Nephron (organoid): ENCODE results near the gene NLN.

ENCODE experiments used
- H3K27ac Mint-ChIP-seq, 3 experiments: 2 replicates each; pipeline ENCODE4 v1.8.0; 2020; ENCODE audit warnings: mixed read lengths in 3 of 3, mild to moderate bottlenecking in 2 of 3, moderate library complexity in 1 of 3
- H3K27me3 Mint-ChIP-seq: 2 replicates; pipeline ENCODE4 v1.8.0; 2021; ENCODE audit warnings: low read depth, mild to moderate bottlenecking, moderate library complexity, mixed read lengths
- H3K36me3 Mint-ChIP-seq: 2 replicates; pipeline ENCODE4 v1.8.0; 2020; ENCODE audit warnings: low read depth, mixed read lengths
- H3K4me1 Mint-ChIP-seq: 2 replicates; pipeline ENCODE4 v1.8.0; 2020; ENCODE audit warnings: mixed read lengths
- H3K4me3 Mint-ChIP-seq, 3 experiments: 2 replicates each; pipeline ENCODE4 v1.8.0; 2020; ENCODE audit warnings: mild to moderate bottlenecking in 3 of 3, mixed read lengths in 3 of 3, moderate library complexity in 2 of 3
- H3K9me3 Mint-ChIP-seq: 2 replicates; pipeline ENCODE4 v1.8.0; 2020; ENCODE audit warnings: mixed read lengths
- TF ChIP-seq, protein P1 (sequence below), 3 experiments: fragments of 200-600 bp; sonication (generic); IDR thresholded peaks; one replicate each; pipeline ENCODE4 v1.5.0; 2021; ENCODE audit warnings: antibody characterized with exemption in 3 of 3; ENCODE audit not compliant: unreplicated experiment in 3 of 3

The NLN gene

GRCh38 chr5:65790371-65791163 is 68.6 kb downstream of the NLN start:
- Mint-ChIP-seq H3K27ac (no peak overlapping the region), H3K9me3 (no peaks in the 10 kb centered on the region)

GRCh38 chr5:65791712-65792673 is 70.0 kb downstream of the NLN start:
- H3K9me3 Mint-ChIP-seq: no peaks in the 10 kb centered on the region
- TF ChIP-seq, protein P1, sequence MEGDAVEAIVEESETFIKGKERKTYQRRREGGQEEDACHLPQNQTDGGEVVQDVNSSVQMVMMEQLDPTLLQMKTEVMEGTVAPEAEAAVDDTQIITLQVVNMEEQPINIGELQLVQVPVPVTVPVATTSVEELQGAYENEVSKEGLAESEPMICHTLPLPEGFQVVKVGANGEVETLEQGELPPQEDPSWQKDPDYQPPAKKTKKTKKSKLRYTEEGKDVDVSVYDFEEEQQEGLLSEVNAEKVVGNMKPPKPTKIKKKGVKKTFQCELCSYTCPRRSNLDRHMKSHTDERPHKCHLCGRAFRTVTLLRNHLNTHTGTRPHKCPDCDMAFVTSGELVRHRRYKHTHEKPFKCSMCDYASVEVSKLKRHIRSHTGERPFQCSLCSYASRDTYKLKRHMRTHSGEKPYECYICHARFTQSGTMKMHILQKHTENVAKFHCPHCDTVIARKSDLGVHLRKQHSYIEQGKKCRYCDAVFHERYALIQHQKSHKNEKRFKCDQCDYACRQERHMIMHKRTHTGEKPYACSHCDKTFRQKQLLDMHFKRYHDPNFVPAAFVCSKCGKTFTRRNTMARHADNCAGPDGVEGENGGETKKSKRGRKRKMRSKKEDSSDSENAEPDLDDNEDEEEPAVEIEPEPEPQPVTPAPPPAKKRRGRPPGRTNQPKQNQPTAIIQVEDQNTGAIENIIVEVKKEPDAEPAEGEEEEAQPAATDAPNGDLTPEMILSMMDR (IDR thresholded peaks at IDR 0.05; ENCODE audit: unreplicated experiment in 3 of 3): no peak
- H3K27ac Mint-ChIP-seq: no peak overlapping the region
- no peaks in the 10 kb centered on the region for H3K4me1 Mint-ChIP-seq
- no peaks in the 10 kb centered on the region for H3K27me3 Mint-ChIP-seq
- H3K36me3 Mint-ChIP-seq: peaks cover 37% of the 10 kb centered on the region
- no peak overlapping the region for H3K4me3 Mint-ChIP-seq

More at GRCh38 chr5:65790371-65791163, 68.6 kb downstream of the NLN start:
- no peaks in the 10 kb centered on the region for H3K4me1 Mint-ChIP-seq
- H3K27me3 Mint-ChIP-seq: no peaks in the 10 kb centered on the region
- H3K36me3 Mint-ChIP-seq: peaks cover 34% of the 10 kb centered on the region
- TF ChIP-seq, protein P1 (IDR thresholded peaks at IDR 0.05; ENCODE audit: unreplicated experiment in 3 of 3): no peak
- H3K4me3 Mint-ChIP-seq: no peak overlapping the region

DNA sequence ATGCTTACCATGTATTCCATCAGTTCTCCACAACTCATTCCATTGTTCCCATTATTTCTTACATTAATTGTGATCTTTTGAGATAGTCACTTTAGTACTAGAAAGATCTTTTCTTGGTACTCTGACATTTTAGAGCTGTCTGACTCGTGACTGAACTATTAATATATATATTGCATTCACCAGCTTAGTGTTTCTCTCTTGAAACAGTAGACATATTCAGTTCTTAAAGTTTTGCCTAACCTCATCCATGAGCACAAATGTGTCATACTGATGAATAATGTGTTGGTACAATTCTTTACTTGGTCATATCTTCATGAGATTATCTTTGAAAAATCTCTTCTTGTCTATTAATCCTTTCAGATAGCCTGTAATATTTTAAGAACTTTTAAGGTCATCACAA is 74.3 kb downstream of the NLN start:
- TF ChIP-seq, protein P1 (IDR thresholded peaks at IDR 0.05; ENCODE audit: unreplicated experiment in 3 of 3): no peak
- H3K4me3 Mint-ChIP-seq: no peak overlapping the region

GRCh38 chr5:65796751-65797316 is 74.8 kb downstream of the NLN start:
- Mint-ChIP-seq H3K27ac (no peak overlapping the region), H3K4me1 (no peaks in the 10 kb centered on the region), H3K36me3 (peaks cover 27% of the 10 kb centered on the region), H3K9me3 (no peaks in the 10 kb centered on the region), H3K27me3 (no peaks in the 10 kb centered on the region), H3K4me3 (no peak overlapping the region)
- TF ChIP-seq, protein P1 (IDR thresholded peaks at IDR 0.05; ENCODE audit: unreplicated experiment in 3 of 3): no peak

More for the DNA sequence above, 74.3 kb downstream of the NLN start:
- no peaks in the 10 kb centered on the region for H3K9me3 Mint-ChIP-seq
- H3K27ac Mint-ChIP-seq: no peak overlapping the region
- H3K36me3 Mint-ChIP-seq: peaks cover 23% of the 10 kb centered on the region
- H3K4me1 Mint-ChIP-seq: no peaks in the 10 kb centered on the region
- H3K27me3 Mint-ChIP-seq: no peaks in the 10 kb centered on the region

DNA sequence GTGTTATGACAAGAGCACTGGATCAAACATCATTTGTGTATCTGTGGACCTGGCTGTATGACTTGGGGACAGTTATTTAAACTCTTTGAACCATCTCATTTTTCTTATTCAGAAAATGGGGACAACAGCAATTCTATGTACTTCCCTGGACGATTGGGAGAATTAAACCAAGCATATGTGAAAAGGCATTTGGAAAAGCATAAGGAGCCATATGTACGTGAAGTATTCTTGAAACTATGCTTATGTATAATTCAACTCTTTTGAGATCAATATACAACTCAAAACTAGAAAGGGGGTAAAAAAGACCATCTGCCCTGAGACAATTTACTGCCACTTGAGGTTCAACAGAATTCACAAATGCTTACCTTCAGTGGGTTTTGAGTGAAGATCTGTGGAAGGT is 75.5 kb downstream of the NLN start:
- Mint-ChIP-seq H3K9me3 (peaks cover 2% of the 10 kb centered on the region), H3K4me1 (no peaks in the 10 kb centered on the region), H3K4me3 (no peak overlapping the region), H3K27ac (no peak overlapping the region), H3K36me3 (peaks cover 33% of the 10 kb centered on the region), H3K27me3 (no peaks in the 10 kb centered on the region)
- TF ChIP-seq, protein P1 (IDR thresholded peaks at IDR 0.05; ENCODE audit: unreplicated experiment in 3 of 3): no peak
